ENCODE data around the gene MMP24.

The MMP24 gene

DNA sequence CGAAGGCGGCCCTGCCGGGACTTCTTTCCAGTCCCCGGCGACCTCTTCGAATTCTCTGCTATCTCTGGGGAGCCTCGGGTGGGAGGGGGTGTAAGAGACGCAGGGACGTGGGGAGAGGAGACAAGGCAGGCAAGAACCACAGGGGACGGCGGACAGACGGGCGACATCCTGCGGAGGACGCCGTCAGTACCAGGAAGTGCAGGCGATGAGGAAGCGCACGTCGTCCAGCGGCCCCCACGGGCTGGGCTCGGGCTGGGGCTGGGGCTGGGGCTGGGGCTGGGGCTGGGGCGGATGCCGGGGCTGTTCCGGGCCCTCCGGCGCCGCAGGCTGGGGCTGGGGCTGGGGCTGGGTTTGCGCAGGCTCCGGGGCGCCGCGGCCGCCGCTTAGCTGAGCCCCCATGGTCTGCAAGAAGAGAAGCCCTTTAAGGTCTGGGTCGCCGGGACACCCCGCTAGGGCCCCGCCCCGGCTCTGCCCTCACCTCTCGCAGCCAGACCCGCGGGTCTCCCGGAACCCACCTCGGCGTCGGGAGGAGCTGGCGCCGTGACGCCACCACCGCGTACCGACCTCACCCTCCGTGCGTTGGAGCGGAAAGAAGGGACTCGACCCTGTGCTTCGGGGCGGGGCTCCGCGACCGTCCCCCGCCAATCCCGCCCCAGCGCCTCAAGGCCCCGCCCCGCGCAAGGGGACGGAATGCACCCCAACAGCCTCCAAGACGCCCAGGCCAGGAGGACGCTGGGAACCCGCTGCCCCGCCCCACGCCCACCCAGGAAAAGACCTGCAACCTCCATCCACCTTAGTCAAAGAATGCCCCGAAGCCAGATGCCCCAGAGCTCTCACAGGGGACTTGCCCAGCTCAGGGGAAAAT is 51.3 kb downstream of the MMP24 start, which contains the start of gene MMP24OS:
Gene MMP24OS, minus strand, starts transcription at position 592 of the 865 bp plus-strand sequence. Its CDS starts 193 bp downstream, at position 399.
- peak; percentile 77 for DNase-seq (ENCODE audit: low spot score)
- no peak for FAIRE-seq

DNA sequence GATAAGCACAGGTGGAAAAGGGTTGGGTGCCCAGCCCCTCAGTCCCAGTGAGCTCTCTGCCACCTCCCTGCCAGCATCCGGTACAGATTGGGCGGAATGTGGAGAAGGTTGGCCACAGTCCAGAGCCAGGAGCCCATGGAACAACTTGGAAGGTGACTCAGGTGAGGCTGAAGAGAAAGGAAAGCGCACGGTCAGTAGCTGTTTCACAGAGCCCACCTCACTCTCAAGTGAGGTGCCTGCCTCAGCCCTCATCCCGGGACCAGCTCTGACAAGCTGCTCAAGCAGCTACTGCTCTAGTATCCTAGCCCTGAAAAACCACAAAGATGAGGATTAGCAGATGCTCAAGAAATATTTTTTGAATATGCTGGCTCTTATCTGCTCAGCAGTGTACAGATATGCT is 52.5 kb downstream of the MMP24 start:
- no peak for FAIRE-seq
- DNase-seq (ENCODE audit: low spot score), result no peak

DNA sequence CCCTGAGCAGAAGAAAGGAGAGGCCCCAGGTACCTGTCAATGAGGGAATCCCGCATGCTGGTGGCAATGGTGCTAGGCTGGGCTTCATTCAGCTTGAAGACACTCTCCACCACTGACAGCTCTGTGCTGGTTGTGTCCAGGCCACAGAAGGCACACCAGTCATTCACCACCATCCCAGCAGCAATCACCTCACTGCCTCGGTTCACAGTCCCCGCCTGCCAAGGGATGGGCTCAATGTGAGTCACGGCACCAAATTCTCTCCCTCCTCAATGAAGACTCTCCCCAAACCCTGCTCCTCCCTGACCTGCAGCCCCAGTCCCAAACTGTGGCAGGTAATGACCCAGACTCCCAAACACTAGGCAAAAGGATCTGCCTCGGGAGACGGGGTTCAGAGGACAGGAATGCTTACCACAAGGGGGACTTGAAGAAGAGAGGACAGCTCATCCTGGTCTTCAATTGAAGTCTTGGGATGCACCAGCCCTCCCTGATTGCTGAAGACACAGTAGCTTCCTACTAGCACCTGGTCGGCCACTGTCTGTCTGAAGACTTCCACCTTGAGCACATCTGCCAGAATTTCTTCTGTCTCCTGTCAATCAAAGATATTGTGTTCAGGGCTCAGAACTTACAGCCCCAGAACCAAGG is 53.2 kb downstream of the MMP24 start:
- no peak for FAIRE-seq
- DNase-seq (ENCODE audit: low spot score), result no peak

DNA sequence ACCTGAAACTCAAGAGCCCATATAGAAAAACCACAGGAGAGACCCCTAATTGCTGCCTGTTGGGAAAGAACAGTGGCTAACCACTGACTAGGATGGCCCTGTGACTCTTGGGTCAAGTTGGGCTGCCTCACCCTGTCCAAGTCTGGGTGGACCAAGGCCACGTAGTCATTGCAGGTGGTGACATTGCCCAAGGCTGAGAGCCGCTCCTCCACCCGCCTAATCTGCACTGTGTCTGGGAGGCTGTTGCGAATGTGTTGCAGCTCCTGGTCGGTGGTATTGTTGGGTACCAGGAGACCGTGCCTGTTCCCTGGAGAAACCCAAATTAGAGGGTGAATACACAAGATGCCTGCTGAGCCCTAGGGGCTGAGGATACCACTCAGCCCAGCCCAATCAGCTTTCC is 54.0 kb downstream of the MMP24 start:
- no peak for FAIRE-seq
- DNase-seq (ENCODE audit: low spot score), result no peak

DNA sequence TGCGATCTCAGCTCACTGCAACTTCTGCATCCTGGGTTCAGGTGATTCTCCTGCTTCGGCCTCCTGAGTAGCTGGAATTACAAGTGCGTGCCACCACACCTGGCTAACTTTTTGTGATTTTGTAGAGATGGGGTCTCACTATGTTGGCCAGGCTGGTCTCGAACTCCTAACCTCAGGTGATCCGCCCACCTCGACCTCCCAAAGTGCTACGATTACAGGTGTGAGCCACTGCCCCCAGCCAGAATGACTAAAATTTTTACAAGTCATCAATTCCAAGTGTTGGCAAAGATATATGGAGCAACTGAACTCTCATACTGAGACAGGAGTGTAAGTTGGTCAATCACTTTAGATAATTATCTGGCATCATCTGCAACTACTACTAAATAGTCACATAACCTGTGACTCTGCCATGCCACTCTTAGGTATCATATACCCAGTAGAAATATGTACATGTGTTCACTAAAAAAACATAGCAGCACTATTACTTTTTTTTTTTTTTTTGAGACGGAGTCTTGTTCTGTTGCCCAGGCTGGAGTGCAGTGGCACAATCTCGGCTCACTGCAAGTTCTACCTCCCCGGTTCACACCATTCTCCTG is 55.1 kb downstream of the MMP24 start:
- no peak for FAIRE-seq

DNA sequence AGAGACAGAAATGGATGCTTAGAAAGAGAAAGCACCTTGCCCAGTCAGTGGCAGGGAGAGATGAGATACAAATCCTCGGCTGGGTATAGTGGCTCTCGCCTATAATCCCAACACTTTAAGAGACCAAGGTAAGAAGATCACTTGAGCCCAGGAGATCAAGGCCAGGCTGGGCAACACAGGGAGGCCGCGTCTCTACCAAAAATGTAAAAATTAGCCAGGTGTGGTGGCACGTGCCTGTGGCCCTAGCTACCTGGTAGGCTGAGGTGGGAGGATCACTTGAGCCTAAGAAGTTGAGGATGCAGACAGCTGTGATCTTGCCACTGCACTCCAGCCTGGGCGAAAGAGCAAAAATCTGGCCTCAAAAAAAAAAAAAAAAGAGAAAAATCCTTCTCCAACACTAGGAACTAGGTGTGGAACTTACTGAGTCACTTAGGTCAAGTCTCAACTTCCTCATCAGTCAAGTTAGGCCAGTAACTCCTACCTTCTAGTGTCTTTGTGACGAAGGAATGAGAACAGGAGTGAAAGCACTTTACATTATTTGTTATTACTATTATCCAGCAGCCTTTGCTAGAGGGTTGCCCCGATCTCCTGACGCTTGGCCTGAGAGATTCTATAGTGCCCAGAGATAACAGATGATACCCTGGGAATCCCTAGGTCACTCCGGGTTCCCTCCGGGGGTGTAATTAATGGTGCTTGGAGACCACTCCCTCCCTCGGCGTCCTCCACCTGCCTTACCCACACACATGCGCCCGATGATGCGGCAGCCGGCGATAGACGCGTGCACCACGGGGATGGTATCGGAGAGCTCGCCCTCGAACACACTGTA is 57.2 kb downstream of the MMP24 start:
- no peak for FAIRE-seq

More for the DNA sequence above, 55.1 kb downstream of the MMP24 start:
- no peak for DNase-seq (ENCODE audit: low spot score)

DNA sequence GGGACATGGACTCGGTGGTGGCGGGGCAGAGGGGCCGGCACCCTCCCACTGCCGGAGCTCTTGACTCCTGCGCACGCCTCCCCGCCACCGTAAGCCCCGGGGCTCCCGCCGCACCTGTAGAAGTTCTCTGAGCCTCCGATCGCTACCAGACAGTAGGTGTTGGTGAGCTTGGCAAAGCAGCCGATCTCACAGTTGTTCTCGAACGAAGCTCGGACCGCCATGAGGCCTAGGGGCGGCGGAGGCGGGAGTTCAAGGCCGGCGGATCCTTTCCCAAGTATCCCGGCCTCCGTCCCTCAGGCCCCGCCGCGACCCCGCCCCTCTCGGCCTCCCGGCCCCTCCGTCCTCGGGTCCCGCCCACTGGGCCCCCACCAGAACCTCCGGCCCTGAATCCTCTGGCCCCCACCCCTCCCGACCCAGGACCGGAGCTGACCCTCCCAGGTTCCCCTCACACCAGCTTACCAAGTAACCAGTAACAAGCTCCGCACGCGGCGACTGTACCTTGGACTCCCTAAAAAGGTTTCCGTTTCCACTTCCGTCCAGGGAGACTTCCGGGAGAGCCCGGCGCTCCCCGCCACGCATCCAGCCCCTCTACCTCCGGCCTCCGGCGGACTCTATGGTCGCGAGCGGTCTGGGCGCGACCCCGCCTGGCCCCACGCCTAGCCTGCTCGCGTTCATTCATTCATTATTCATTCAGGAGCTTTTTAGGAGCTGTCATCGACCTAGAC is 57.9 kb downstream of the MMP24 start, which contains the start of gene EIF6:
Gene EIF6, minus strand, starts transcription at position 506 of the 725 bp plus-strand sequence. Its CDS starts 285 bp downstream, at position 221.
- DNase-seq (ENCODE audit: low spot score) (peak; percentile 82), FAIRE-seq (peak; percentile 30)

More for the DNA sequence above, 57.2 kb downstream of the MMP24 start:
- DNase-seq (ENCODE audit: low spot score), result peak; percentile 25

DNA sequence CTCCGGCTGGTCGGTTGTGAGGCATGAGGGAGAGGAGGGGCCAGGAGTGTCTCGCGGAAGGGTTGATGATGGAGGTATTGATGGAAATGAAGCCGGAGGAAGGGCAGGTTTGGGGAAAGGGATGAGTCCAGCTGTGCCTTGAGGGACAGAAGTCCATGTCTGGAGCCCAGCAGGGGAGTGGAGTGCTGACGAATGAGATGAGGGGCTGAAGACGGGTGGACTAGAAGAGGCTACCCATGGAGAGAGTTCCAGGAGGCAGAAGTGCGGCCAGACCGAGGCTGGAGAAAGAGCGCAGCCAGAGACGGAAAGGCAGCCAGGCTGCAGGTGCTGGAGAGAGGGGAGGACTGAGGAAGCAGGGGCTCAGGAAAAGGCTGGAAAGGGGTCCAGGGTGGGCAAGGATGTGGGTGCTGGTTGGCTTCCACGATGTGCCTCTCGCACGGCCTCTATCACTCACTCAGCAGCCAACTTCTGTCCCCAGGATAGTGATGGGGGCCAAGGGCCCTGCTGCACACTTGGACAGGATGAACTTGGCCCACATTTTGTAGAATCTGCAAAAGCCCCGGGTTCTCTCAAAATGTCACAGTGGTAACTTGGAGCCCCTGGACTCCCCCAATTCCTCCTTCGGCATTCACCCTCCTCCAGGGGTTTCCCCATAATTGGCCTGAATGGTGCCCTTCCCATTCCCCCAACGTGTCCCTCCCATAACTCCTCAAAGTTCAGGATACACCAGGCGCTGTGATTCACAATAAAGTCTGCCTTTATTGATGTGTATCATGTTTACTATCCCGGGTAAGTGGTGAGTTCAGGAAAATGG is 58.7 kb downstream of the MMP24 start:
- FAIRE-seq, result no peak

DNA sequence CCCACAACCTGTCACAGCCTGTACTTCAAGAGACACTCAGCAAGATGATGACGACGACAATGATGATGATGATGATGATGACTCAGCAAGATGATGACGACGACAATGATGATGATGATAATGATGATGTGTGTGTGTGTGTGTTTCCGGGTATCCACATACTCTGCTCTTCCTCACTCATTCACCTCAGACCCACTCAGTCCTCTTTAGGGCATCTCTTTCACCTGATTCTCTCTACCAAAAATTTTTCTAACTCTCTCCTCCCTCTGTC is 59.3 kb downstream of the MMP24 start:
- FAIRE-seq (no peak), DNase-seq (ENCODE audit: low spot score) (peak; percentile 31)

More for the DNA sequence above, 58.7 kb downstream of the MMP24 start:
- no peak for DNase-seq (ENCODE audit: low spot score)

DNA sequence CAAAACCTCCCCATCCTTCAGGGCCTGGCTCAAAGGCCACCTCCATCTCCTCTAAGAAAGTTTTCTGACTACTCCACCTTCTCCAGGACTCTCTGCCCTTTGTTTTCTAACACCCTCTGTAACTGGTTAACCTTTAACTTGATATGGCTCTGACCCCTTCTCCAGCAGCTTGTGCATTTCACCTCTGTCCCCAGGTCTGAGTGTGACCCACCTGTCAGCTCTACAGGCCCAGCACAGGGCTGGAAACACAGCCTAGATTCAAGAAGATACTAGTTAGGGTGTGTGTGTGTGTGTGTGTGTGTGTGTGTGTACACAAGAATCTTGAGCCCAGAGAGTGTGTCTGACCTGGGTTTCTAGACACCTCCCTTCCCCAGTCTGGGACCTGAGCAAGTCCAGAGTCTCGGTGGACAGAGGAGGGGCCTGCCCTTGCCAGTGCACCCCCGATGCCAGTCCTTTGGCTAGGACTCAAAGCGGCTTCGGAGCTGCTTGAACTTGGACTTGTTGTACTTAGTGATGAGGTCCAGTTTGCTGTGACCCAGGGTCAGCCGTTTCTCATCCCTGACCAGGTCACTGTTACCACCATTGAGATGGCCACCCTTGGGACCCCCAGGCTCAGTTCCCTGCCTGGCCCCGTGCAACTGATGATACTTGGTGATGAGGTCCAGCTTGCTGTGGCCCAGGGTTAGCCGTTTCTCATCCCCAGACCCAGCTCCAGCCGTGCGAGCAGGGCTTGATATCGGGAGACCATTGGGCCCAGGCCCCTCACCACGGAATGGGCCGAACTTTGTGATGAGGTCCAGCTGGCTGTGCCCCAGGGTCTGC is 59.8 kb downstream of the MMP24 start:
- no peak for FAIRE-seq

DNA sequence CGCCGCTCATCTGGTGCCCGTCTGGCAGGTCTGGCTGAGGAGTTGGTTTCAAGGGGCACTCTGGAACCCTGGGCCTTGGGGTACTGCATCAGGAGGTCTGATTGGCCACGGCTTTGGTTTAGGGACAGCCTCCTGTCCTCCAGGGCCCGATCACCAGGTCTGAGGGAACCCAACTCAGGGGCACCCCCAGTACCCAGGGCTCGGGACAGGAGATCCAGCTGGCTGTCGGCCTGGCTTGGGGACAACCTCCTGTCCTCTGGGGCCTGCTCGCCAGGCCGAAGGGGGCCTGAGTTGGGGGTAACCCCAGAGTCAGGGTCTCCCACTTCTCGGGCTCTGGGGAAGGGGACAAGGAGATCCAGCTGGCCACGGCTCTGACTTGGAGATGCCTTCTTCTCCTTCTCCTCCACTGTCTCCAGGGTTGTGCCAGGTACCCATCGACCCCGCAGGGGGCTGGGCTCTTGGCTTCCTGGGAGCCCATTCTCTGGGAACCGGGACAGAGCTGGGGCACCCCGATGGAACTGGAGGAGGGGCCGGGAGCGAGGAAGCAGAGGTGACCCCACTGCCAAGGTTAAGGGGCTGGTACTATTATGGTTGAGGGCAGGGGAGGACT is 60.5 kb downstream of the MMP24 start:
- DNase-seq (ENCODE audit: low spot score), result no peak
- no peak for FAIRE-seq

More for the DNA sequence above, 59.8 kb downstream of the MMP24 start:
- DNase-seq (ENCODE audit: low spot score), result no peak

DNA sequence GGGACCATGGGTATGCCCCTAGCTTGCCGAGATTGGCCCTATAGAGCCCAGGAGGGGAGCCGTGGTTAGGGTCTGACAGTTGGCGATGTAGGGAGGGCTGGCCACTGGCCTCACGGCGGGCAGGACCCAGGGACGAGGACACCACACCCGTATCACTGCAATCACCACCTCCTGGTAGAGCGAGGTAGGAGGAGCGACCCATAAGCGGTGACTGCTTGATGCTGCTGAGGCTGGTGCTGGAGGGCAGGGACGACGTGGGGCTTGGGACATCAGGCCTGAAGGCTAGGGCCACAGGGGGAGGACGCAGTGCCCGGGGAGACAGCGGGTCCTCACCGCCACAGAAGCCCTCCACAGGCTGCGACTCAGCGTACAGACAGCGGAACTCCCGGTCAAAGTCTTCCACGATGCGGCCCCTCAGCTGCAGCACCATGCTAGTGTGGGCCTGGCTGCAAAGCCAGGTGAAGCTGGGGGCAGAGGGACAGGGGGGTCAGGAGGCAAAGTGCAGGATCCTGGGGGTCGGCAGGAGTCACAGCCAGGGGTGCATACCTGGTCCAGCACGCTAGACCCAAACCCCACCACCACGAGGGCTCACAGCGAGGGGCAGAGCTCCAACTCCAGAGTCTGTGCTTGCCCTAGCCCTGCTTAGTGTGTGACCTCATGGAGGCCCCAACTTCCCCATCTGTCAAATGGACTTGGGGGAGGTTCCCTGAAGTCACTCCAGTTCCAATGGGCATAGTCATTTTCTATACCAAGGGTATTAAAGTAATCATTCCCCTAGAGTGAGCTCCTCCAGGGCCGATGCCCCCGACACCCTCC is 61.2 kb downstream of the MMP24 start:
- FAIRE-seq (no peak), DNase-seq (ENCODE audit: low spot score) (no peak)

DNA sequence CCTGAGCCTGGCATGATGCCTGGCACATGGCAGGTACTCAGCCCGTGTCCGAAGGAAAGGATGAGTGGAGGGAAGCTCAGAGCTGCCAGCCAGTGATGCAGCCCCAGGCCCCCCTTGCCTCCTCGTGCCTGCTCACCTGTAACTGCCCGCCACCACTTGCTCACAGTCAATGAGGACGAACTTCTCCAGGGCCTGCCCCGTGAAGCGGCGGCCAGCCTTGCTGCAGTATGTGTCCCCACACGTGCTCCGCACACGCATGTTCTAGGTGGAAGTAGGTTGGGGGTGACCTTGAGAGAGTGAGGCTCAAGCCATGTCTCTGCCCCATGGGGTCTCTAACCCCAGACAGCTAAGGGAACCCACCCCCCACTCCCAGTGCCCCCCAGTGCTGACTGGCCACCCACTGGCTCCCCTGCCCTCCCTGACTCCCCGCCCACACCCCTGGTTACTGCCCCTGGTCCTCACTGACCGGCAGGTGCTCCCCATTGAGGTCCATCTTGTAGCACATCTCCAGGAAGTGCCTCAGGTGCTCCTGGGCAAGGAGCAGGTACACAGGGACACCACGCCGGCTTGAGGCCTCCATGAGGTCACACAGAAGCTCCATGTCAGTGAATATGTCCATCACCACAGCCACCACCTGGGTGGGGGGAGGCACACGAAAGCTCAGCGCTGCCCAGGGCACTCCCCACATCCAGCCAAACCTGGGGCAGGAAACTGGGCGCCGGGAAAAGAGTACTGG is 62.0 kb downstream of the MMP24 start:
- no peak for DNase-seq (ENCODE audit: low spot score)
- FAIRE-seq, result no peak

DNA sequence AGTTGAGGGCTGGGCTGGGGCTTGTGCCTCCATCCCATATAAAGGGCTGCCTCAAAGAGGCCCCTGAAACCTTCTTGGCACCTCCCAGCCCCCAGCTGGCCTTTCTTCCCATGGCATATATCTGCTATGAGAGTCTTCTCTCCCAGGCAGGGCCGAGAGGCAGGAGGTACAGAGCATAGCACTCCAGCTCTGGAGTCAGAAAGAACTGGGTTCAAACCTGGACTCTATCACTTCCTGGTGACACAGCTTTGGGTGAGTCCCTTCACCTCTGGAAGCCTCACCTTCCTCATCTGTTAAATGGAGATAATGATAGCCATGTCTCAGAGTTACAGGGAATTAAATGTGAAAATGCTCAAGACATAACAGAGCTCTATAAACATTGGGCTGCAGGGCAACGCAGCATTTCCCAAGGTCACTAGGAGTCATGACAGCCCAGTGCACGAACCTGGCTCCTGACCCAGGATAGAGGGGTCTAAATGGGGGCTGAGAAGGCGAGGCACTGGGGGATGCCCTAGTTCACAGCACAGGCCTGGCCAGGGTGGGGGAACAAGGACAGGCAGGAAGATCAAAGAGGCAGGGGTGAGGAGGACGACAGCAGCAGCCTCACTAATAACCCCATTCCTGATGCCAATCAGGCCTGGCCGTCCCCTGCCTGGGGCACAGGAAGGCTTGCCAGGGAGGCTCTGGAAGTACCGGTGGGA is 63.8 kb downstream of the MMP24 start:
- FAIRE-seq, result no peak
- no peak for DNase-seq (ENCODE audit: low spot score)

DNA sequence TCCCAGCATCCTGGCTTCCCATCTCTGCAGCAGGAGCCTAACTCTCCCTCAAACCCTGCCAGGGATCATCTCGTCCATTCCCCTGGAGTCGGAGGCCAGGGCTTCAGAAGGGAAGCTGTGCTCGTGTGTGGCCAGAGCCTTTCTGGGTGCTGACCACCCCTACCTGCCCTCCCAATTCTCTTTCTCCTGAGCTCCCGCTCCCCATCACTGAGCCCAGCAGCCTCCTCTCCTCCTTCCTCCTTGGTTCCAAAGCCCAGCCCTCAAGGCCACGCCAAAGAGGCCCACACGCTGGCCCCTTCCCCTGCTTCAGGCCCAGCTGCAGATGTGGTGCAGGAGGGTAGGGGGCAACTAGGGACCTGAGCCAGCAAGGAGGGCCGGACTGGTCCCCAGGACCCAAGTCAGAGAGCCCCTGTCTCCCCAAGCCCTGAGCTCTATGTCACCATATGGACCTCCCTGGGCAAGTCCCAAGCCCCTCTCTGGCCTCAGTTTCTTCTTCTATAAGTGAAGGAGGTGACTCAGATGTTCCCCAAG is 64.5 kb downstream of the MMP24 start:
- FAIRE-seq, result no peak
- no peak for DNase-seq (ENCODE audit: low spot score)

Data from RCC 7860 (cell line).